Activated naive CD4-positive, alpha-beta T cell treated with anti-CD3 and anti-CD28 coated beads, Interleukin-2, amount 10 ng/mL, durations not matched to agents 7 days and 5 days (primary cell): ENCODE data around the gene STH.

Experiments used
- CTCF ChIA-PET: fragments of 350-600 bp; sonication (Branson Sonifier 250); formaldehyde crosslinking; loops from one replicate; lab custom pipeline; 2021; ENCODE audit warnings: antibody characterized with exemption; lab: Charles Lee
- DNase-seq: peaks from one replicate; pipeline ENCODE4 v3.0.0-alpha.2; 2020
- H3K27ac Mint-ChIP-seq: one replicate; pipeline ENCODE4 v1.8.0; 2021; ENCODE audit warnings: mild to moderate bottlenecking, moderate library complexity, mixed read lengths
- H3K27me3 Mint-ChIP-seq: one replicate; pipeline ENCODE4 v1.8.0; 2021; ENCODE audit warnings: mild to moderate bottlenecking, mixed read lengths
- H3K36me3 Mint-ChIP-seq: one replicate; pipeline ENCODE4 v1.8.0; 2021; ENCODE audit warnings: mixed read lengths
- H3K4me1 Mint-ChIP-seq: one replicate; pipeline ENCODE4 v1.8.0; 2021; ENCODE audit warnings: mixed read lengths
- H3K4me3 Mint-ChIP-seq: one replicate; pipeline ENCODE4 v1.8.0; 2021; ENCODE audit warnings: mild to moderate bottlenecking, moderate library complexity, mixed read lengths
- H3K9me3 Mint-ChIP-seq: one replicate; pipeline ENCODE4 v1.8.0; 2021; ENCODE audit warnings: mixed read lengths

The STH gene

DNA sequence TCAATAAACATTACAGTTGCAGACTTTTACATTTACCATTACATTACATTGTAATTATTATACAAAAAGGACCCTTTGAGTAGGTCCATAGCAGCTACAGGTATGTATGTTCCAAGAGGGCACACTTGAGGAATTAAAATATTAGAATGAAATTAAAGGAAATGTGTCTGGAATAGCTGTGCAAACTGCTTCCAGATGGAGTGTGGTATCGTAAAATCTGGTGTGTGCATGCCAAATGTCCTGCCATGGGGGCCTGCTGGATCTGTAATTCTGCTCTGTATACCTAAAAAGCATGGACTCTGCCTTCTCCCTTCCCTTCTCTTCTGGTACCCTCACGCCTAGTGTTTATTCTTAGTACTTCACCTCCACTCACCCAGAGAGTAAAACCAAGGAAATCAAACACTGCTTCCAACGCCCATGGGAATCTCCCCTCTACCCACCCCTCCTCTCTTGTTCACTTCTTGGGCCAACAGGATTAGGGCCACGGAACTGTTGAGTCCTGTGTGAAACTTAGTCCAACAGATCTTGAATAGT is 38.7 kb downstream of the STH start:
- Mint-ChIP-seq H3K4me3 (no peak overlapping the region), H3K4me1 (peaks cover 3% of the 10 kb centered on the region), H3K27me3 (no peaks in the 10 kb centered on the region), H3K27ac (no peak overlapping the region), H3K36me3 (peaks cover 74% of the 10 kb centered on the region), H3K9me3 (no peaks in the 10 kb centered on the region)
- no peak for DNase-seq
- CTCF ChIA-PET: no interaction called here

DNA sequence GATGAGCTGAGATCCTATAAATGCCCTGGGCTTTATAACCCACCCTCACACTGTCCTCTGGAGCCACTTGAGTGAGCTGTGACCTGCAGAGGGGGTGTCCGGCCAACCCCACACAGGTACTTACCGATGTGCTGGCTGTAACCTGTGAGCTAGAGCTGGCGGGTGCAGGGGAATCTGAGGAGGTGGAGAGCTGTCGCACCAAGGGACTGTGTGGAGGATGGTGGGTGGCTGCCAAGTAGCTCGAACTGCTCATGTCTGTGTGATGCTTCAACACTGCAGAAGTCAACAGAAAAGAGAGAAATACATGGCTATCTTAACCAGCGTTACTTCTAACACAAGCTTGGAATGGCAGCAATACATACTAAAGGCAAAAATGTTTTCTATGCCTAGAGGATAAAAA is 39.4 kb downstream of the STH start:
- Mint-ChIP-seq H3K4me3 (no peak overlapping the region), H3K36me3 (peaks cover 74% of the 10 kb centered on the region), H3K4me1 (peaks cover 3% of the 10 kb centered on the region), H3K9me3 (no peaks in the 10 kb centered on the region), H3K27ac (peak overlapping the region; percentile 15), H3K27me3 (no peaks in the 10 kb centered on the region)
- no peak for DNase-seq
- CTCF ChIA-PET: interaction anchor here (1.1 kb wide), 1 partner anchor 176 kb away, joined by 3 read pairs; no protein-coding TSS in a partner anchor

DNA sequence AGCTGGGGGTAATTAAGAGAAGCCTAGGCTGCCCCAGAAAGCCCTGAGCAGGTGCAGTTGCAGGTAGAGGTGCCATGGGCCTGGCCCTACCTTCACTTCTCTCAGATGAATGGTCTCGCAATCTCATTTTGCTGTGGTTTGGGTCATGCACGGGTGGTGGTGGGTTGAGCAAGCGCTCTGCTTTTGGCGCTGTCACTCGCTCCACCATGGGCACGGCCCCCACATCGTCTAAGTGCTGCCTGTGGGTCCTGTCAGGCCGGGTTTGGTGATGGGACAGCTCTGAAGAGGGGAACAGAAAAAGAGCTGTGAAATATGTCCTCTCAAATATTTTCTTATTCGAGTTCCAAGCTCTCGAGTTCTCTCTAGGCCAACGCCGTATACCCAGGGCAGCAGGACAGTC is 39.9 kb downstream of the STH start:
- Mint-ChIP-seq H3K9me3 (no peaks in the 10 kb centered on the region), H3K27ac (peak overlapping the region; percentile 15), H3K36me3 (peaks cover 77% of the 10 kb centered on the region), H3K4me1 (peaks cover 3% of the 10 kb centered on the region), H3K4me3 (no peak overlapping the region), H3K27me3 (no peaks in the 10 kb centered on the region)
- no peak for DNase-seq
- CTCF ChIA-PET: interaction anchor here (0.7 to 1.1 kb wide), 2 partner anchors 41 to 176 kb away, joined by 3 read pairs; no protein-coding TSS in a partner anchor

DNA sequence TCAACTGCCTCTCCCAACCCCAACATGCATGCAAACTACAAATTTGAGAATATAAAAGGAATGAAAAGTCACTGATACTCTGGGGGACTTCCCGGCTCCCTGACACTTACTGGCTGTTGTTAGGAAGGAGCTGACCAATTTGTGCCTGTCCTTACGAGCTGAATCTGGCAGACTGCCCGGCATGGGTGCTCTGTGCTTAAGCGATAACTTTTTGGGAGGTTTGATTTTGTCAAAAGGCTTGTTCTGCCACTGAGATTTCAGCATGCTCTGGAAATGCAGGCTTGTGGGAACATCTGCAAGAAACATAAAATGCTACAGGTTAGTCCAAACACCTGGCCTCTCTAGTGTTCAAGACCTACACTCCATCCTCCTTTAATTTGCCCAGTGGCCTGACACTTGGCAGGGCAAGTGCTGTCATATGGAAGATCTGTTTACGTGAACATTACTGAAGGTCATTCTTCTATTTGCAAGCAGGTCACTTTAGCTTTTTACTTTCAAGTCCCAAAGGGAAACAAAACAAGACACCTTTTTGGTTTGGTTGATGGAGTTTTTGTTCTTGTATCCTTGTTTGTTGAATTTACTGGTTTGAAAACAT is 40.6 kb downstream of the STH start:
- Mint-ChIP-seq H3K4me1 (peaks cover 6% of the 10 kb centered on the region), H3K4me3 (no peak overlapping the region), H3K27me3 (no peaks in the 10 kb centered on the region), H3K27ac (no peak overlapping the region), H3K36me3 (peaks cover 74% of the 10 kb centered on the region), H3K9me3 (no peaks in the 10 kb centered on the region)
- no peak for DNase-seq
- CTCF ChIA-PET: interaction anchor here (0.7 to 1.1 kb wide), 2 partner anchors 42 to 175 kb away, joined by 3 read pairs; no protein-coding TSS in a partner anchor

DNA sequence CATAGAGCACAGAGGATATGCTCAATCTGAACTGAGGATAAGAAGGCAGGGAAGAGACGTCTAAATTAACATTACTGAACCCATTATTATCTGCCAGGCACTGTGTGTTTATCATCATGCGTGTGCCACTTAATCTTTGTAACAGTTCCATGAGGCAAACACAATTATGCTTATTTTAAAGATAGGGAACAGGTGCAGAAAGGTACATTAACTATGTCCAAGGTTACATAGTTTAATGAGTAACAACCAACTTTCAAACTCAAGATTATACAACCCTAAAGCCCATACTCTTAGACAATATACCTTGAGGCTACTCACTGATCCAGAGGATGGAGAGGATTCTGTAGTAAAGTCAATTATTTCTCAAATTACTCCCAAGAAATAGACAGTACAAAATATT is 43.2 kb downstream of the STH start:
- no peak overlapping the region for H3K27ac Mint-ChIP-seq
- peaks cover 71% of the 10 kb centered on the region for H3K36me3 Mint-ChIP-seq
- H3K9me3 Mint-ChIP-seq: no peaks in the 10 kb centered on the region
- H3K27me3 Mint-ChIP-seq: no peaks in the 10 kb centered on the region
- no peak for DNase-seq
- H3K4me3 Mint-ChIP-seq: no peak overlapping the region
- H3K4me1 Mint-ChIP-seq: peaks cover 3% of the 10 kb centered on the region
- CTCF ChIA-PET: interaction anchor here (3.7 to 4.1 kb wide), 3 partner anchors 39 to 169 kb away, joined by 18 to 50 read pairs (median 23); no protein-coding TSS in a partner anchor

DNA sequence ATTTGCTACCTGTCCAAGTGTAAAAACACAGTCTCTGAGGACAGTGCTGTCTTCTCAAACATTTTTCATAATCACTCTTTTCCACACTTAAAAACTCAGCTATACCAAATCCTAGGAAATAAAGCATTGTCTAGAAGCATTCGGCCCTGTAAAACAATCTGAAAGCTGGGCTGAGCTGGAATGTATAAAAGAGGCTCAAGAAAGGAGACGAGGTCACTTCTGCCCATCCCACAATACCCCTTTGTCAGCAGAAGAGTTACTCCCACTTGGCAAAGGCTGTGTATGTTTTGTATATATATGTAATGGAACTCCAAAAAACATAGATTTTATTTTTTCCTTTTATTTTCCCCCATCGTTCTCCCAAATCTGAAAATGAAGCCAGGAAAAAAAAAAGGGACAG is 43.9 kb downstream of the STH start:
- H3K36me3 Mint-ChIP-seq: peaks cover 71% of the 10 kb centered on the region
- no peak overlapping the region for H3K4me3 Mint-ChIP-seq
- CTCF ChIA-PET: interaction anchor here (0.8 to 4.1 kb wide), 4 partner anchors 40 to 168 kb away, joined by 4 to 50 read pairs (median 20); no protein-coding TSS in a partner anchor
- no peaks in the 10 kb centered on the region for H3K9me3 Mint-ChIP-seq
- no peaks in the 10 kb centered on the region for H3K27me3 Mint-ChIP-seq
- no peak overlapping the region for H3K27ac Mint-ChIP-seq
- DNase-seq: no peak
- peaks cover 3% of the 10 kb centered on the region for H3K4me1 Mint-ChIP-seq

DNA sequence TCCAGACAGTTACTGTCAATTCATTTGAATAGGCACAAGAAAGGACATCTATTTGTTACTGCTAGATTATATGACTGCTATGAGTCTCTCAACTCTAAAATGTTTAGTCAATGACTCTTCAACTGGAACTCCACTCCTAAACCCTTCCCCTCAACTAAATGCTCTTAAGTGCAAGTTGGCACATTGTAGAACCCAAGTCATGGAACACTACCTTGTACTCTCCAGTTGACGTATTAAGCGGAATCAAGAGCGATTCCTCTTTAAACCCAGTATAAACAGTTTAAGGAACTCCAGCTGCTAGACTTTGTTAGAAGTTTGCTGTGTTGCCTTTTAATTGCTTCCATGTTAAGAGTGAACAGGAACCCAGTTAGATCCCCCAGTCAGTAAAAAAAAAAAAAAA is 44.6 kb downstream of the STH start:
- Mint-ChIP-seq H3K27me3 (no peaks in the 10 kb centered on the region), H3K27ac (no peak overlapping the region), H3K9me3 (no peaks in the 10 kb centered on the region), H3K4me1 (peaks cover 3% of the 10 kb centered on the region), H3K4me3 (no peak overlapping the region), H3K36me3 (peaks cover 66% of the 10 kb centered on the region)
- DNase-seq: no peak
- CTCF ChIA-PET: interaction anchor here (0.7 to 4.1 kb wide), 15 partner anchors 7 to 171 kb away, joined by 3 to 50 read pairs (median 7); partner anchors contain the start of gene STH

DNA sequence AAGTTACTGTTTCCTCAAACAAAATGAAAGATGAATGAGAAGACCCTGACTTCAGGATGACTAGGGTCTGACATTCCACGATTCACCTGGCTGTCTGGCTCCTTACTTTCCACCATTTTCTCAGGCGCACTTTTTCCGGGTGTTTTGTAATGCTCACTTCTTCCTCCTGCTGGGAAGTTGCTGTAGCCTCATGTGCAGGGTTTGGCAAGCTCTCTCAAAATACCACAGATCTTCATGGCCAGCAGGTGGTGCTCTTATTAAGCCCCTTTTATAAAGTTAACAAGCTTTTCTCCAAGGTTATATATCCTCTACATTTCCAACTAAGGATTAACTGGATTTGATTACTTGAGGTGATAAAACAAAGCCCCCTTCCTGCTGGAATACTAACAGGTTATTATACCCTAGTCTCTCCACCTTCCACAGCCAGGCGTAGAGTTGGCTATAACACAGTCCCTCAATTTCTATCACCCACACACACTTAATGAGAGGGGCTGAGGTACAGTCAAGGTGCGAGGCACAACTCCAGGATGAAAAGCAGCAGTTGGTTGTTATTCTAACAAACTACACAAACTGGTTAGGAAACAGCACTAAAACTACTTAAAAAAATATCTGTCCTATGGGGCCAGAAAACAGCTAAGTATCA is 45.4 kb downstream of the STH start:
- Mint-ChIP-seq H3K9me3 (no peaks in the 10 kb centered on the region), H3K36me3 (peaks cover 61% of the 10 kb centered on the region), H3K4me1 (peaks cover 3% of the 10 kb centered on the region), H3K27me3 (no peaks in the 10 kb centered on the region), H3K27ac (no peak overlapping the region), H3K4me3 (no peak overlapping the region)
- DNase-seq: peak; percentile 71
- CTCF ChIA-PET: interaction anchor here (0.7 to 4.1 kb wide), 19 partner anchors 8 to 170 kb away, joined by 3 to 50 read pairs (median 6); partner anchors contain the start of gene STH

DNA sequence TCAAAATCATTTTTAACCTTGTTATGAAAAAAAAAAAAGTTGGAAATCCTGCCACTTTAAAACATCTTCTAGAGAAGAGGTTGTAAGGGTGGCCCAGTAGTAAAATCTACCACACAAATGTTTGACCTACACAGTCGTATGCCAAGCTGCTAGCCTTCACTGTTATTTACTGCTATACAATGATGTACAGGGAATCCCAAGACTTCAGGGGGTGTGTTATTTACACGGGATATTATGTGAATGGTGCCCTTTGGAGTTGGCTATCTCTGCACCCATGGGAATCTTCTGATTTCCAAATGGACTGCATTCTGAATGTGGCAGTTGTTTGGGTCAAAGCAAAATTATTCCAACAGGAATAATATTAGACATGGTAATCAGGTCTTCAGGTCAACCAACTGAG is 45.9 kb downstream of the STH start:
- peaks cover 61% of the 10 kb centered on the region for H3K36me3 Mint-ChIP-seq
- H3K27me3 Mint-ChIP-seq: no peaks in the 10 kb centered on the region
- no peaks in the 10 kb centered on the region for H3K9me3 Mint-ChIP-seq
- CTCF ChIA-PET: interaction anchor here (1.0 to 4.1 kb wide), 16 partner anchors 9 to 170 kb away, joined by 3 to 50 read pairs (median 6); no protein-coding TSS in a partner anchor
- no peak overlapping the region for H3K4me3 Mint-ChIP-seq
- H3K27ac Mint-ChIP-seq: no peak overlapping the region
- no peak for DNase-seq
- H3K4me1 Mint-ChIP-seq: peaks cover 3% of the 10 kb centered on the region

DNA sequence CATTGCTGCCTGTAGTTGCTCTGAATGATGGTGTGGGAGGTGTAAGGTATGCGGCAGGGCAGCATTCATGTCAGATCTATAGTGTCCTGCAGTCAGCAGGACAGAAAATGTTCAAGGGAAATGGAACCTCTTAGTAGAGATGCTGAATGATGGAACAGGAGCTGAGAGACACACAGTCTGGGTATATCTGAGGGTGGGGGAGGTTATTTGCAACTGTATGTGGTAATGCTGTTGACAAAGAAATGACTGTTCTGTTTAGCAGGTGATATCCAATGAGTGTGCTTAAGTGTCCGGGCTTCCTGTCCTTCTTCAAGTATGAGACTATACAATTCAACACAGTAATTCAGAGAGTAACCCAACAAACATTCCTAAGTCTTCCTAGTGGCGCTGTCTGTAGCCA is 46.6 kb downstream of the STH start:
- no peaks in the 10 kb centered on the region for H3K27me3 Mint-ChIP-seq

DNA sequence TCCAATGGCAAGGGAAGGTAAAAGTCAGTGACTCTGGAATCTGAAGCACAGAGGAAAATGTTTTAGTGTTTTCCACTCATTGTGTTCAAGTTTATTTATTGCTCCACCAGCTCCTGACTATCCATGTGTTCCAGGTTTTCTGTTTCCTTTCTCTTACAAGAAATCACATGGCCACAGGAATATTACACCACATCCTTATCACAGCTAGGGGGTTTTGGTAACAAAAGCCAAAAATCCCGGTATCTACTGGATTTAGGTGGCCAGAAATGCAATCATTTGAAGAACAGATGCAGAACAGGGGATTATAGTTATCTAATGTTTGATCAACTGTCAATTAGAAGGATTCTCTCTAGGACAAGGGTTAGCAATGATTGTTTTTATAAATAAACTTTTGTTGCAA is 47.9 kb downstream of the STH start:
- Mint-ChIP-seq H3K4me1 (peaks cover 6% of the 10 kb centered on the region), H3K9me3 (no peaks in the 10 kb centered on the region), H3K27ac (peak overlapping the region; percentile 33), H3K4me3 (no peak overlapping the region), H3K27me3 (no peaks in the 10 kb centered on the region), H3K36me3 (peaks cover 65% of the 10 kb centered on the region)
- CTCF ChIA-PET: interaction anchor here (1.6 kb wide), 1 partner anchor 146 kb away, joined by 3 read pairs; the partner anchor contains the start of gene KANSL1
- DNase-seq: no peak

More for the DNA sequence above, 46.6 kb downstream of the STH start:
- Mint-ChIP-seq H3K27ac (peak overlapping the region; percentile 37), H3K36me3 (peaks cover 62% of the 10 kb centered on the region), H3K4me1 (peaks cover 3% of the 10 kb centered on the region), H3K4me3 (no peak overlapping the region), H3K9me3 (no peaks in the 10 kb centered on the region)
- DNase-seq: no peak
- CTCF ChIA-PET: interaction anchor here (2.3 to 4.1 kb wide), 5 partner anchors 11 to 165 kb away, joined by 17 to 50 read pairs (median 22); no protein-coding TSS in a partner anchor

DNA sequence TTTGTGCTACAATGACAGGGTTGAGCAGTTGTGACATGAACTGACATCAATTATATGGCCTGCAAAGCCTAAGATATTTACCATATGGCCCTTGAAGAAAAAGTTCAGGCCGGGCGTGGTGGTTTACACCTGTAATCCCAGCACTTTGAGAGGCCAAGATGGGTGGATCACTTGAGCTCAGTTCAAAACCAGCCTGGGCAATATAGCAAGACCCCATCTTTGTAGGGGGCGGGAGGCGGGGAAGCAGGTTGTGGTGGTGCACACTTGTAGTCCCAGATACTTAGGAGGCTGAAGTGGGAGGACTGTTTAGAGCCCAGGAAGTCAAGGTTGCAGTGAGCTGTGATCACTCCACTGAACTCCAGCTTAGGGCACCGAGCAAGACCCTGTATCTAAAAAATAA is 48.3 kb downstream of the STH start:
- Mint-ChIP-seq H3K4me3 (no peak overlapping the region), H3K4me1 (peaks cover 11% of the 10 kb centered on the region), H3K36me3 (peaks cover 65% of the 10 kb centered on the region), H3K9me3 (no peaks in the 10 kb centered on the region), H3K27ac (no peak overlapping the region), H3K27me3 (no peaks in the 10 kb centered on the region)
- DNase-seq: no peak
- CTCF ChIA-PET: interaction anchor here (1.6 kb wide), 1 partner anchor 146 kb away, joined by 3 read pairs; the partner anchor contains the start of gene KANSL1

DNA sequence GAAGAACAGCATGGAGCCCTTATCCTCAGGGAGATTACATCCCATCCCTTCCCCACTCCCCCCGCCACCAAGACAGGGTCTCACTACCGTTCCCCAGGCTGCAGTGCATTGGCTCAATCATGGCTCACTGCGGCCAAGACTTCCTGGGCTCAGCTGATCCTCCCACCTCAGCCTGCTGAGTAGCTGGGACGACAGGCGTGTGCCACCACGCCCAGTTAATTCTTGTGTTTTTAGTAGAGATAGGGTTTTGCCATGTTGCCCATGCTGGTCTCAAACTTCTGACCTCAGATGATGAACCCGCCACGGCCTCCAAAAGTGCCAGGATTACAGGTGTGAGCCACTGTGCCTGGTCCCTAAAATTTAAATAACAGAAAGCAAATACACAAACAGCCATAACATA is 48.8 kb downstream of the STH start:
- Mint-ChIP-seq H3K27me3 (no peaks in the 10 kb centered on the region), H3K27ac (no peak overlapping the region), H3K9me3 (no peaks in the 10 kb centered on the region), H3K4me3 (no peak overlapping the region), H3K36me3 (peaks cover 64% of the 10 kb centered on the region), H3K4me1 (peaks cover 11% of the 10 kb centered on the region)
- no peak for DNase-seq
- CTCF ChIA-PET: interaction anchor here (1.6 kb wide), 1 partner anchor 145 kb away, joined by 3 read pairs; the partner anchor contains the start of gene KANSL1
